ENCODE measurements around the gene CD226. TPM values are rescaled to one million over a fixed set of nuclear protein-coding genes. Genes with fewer than 3 reads are reported as not detected.
"Not testable (repeated sequence)": the region's sequence is repeated elsewhere in the genome, so short reads cannot be mapped to it uniquely, and the experiment has no call there.

The CD226 gene
- total RNA-seq, 1 experiment from 2014 or later = not detected

DNA sequence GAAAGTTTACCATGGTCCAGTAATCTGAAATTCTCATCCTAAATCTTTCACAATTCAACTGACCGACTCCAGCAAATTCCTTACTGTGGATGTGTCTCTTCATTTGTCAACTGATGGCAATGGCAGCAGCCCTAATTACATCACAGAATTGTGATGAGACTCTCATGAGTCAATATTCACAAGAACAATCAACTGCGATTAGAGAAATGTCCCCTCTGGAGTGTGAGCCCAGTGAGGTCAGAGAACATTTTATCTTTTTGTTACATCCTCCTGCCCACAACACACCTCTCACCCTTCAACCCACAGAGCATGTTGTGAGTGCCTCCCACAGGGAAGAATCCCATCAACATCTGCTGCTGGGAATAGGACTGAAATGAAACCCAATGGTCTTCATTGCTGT is 73.6 kb downstream of the CD226 start:
- no peak for DNase-seq (ENCODE audit: low spot score)

DNA sequence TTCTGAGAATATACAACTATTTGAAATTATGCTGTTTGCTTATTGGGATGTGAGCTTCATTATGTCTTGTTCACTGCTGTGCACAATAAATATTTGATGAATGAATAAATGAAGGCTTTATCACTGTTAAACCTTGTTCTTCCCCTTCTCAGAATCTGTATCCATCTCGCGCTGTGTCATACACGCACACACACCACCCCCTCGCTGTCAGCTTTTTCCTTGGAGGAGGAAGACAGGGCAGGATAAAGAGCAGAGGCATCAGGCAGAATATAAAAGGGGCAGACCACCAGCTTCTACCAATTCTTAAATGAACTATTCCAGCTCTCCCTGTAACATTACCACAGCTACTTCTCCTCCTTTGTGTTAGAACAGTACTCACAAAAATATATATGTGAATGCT is 75.0 kb downstream of the CD226 start:
- no peak for DNase-seq (ENCODE audit: low spot score)

DNA sequence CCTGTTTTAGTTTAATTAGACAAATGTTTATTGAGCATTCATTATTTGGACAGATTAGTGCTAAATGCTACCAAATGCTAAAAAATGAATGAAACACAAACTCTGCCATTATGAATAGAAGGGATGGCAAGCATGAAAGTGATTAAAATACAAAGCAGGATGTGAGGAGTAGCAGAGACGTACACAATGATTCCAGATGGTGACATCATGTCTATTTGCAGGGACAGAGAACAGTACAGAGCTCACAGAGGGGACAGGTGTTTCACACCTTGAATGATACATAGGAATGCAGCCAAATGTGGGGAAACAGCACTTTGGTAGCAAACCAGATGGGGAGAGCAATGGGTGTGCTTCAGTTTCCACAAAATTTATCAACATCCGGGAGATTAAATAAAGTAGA is 76.3 kb downstream of the CD226 start:
- no peak for DNase-seq (ENCODE audit: low spot score)

DNA sequence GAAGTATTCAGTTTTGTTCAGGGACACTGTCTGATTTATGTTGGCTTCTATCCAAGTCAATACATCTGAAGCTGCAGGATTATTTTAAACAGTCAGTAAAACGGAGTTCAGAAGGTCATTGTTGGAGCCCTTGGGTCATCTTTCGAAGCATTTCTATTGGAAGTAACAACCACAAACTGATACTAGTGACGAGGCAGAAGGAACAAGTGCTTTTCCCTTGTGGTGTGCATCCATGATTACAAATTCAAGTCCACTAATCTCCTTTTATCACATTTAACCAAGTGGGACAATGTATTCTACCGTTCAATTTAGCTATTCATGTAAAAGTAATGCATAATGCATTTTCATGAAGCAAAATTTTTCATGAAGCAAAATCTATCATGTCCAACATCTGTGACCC is 76.9 kb downstream of the CD226 start:
- DNase-seq (ENCODE audit: low spot score) = no peak

DNA sequence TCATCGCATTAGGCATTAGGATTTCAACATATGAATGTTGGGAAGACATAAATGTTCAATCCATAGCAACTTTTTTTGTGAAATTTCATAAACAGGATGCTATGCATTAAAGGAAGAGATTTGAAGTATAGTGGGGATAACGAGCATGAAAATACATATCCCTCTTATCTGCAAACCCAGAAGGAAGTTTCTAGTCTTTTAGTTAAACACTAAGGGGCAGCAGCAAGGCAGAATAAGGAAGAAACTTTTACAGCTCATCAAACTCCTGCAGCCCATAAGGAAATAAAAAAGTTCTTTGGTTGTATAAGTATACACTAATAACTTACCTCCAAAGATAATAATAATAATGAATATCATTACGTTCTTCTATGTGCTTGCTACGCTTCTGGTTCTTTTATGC is 81.5 kb downstream of the CD226 start:
- DNase-seq (ENCODE audit: low spot score) = no peak

DNA sequence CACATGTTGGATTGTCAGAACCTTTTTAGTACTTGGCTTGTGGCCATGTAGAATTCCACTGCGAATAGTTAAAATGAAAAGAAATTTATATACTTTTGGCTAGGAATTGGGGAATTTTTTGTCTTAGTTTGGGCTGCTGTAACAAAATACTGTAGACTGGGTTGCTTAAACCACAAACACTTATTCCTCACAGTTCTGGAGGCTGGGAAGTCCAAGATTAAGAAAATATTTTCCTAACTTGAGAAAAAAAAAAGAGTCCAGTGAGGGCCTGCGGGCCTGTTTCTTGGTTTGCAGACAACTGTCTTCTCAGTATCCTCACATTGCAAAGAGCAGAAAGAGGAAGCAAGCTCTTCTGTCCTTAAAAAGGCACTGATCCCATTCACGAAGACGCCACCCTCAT is 81.9 kb downstream of the CD226 start:
- DNase-seq (ENCODE audit: low spot score) = no peak

DNA sequence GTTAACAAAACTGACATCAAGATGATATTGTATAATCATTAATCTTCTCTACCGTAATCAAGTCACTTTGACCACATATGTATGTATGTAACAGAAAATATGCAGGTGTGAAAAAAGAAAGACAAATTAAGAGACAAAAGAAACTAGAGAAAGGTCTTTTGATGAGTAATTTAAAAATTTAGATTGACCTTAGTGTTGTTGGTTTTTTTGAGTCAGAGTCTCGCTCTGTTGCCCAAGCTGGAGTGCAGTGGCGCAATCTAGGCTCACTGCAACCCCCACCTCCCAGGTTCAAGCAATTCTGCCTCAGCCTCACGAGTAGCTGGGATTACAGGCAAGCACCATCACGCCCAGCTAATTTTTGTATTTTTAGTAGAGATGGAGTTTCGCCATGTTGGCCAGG is 82.9 kb downstream of the CD226 start:
- not testable (repeated sequence) for DNase-seq (ENCODE audit: low spot score)

DNA sequence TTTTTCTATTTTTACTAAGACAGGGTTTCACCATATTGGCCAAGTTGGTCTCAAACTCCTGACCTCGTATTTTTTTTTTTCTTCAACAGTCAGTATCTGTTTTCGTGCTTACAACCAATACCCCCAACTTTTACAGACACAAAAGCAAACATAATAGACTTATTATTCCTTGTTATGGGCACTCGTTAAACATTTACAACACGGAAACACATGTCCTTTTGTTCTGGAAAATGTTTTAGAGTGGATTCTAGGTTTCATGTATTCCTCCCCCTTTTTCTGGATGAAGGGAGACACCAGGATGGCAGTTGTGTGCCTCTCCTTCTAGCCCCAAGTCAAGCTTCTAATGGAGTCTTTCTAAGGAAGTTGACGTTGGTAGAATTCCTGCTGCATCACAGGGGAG is 88.8 kb downstream of the CD226 start:
- DNase-seq (ENCODE audit: low spot score) = no peak

DNA sequence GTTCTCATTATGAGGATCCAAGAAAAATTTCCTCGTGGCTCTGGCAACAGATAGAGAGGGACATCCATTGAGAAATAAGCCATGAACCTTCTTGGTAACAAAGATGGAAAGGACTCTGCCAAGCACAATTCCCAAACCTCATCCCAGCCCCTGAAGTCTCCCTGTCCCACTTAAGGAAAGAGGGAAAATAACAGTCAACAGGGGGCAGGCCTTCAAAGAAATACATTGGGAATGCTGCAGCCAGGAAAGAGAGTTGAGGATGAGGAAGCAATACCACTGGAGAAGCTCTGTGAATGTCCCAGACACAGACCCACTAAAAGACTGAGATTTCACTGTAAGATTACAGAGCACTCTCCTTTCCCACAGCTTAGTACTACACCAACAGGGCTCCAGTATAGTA is 93.2 kb downstream of the CD226 start:
- no peak for DNase-seq (ENCODE audit: low spot score)

DNA sequence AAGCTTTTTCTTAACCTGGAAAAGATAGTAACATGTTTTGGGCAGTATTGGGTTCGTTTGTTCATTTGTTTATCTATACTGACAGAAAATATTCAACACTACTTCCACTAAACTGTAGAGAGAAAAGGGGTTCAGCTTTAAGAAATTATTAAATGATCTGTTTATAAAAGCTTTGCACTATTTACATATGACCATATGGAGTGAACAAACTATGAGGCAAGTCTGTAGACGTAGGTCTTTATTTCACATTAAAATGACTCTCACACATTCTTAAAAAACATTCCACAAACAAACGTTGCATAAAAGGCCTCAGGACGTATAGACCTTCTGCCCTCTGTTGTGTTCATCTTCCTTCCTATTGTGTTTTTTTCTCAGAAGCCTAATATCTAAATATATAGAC is 94.6 kb downstream of the CD226 start:
- no peak for DNase-seq (ENCODE audit: low spot score)

DNA sequence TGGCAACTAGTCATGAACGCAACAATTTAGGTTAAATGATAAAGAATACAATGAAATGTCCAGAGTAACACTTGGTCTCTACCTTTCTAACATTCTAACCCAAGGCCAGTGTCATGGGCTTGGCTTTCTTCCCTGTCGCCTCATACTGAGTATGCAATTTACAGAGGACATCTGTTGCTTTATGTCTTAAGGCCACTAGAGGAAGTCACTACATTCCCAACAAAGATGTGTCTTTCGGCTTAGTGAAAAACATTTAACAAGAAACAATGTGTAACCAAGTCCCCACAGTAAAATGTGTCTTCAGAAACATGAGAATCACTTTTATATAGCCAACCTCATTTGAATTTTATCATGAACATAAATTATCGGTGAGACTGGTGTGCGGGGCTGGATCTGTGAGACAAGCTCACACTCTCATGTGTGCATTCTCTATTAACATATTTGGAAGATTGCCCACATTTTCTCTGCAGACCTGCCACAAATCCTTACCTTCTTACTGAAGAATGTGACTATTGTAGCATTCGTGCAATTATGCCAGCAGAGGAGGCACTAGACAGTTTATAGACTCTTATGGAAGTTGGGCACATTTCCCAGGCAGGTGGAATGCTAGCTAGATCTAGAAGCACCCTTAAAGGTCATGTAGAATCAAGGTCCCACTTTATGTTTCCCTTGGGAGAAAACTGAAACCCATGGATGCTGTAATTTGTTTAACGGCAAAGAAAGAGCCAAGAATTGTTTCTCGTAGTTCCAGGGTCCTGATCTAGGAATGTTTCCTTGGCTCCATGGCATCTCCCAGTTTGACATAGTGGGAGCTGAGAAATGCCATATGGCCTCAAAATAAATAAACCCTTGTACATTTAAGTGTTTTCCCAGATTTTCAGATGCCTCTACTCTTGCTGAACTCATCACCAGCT is 101.8 kb downstream of the CD226 start:
- peak; percentile 9 for DNase-seq (ENCODE audit: low spot score)

DNA sequence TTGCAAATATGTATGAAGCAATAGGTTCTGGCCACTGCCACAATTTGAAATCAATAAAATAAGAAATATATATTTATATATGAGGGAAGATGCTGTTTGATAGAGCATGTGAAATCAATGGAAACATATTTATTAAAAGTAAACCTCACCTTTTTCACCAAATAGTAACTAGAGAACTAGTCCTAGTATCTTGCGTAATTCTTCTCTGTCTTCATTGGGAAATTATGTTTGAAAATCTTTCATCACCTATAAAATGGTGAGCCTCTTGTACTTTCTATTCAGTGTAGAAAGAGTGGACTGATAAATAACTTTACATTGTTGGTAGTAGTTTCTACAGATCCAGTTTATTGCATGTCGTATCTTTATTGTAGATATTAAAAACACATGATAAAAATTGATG is 103.0 kb downstream of the CD226 start:
- DNase-seq (ENCODE audit: low spot score) = no peak

DNA sequence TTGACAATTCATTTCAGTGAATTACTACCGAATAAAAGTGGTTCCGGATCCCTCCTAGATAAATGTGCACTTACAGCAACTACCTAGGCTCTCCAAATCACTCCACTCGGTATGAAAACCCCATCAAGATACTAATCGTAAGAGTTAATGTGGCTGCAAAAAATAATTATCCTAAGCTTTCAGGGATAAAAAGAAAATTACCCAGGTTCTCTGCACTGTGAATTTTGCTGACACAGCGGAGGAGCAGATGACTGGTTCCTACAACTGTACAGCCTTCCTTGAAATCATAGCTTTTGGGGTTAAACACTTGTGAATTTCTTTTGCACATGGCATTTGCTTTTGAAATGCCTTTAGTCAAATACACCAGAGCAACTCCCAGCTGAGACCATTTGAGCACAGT is 104.7 kb downstream of the CD226 start:
- DNase-seq (ENCODE audit: low spot score) = no peak

DNA sequence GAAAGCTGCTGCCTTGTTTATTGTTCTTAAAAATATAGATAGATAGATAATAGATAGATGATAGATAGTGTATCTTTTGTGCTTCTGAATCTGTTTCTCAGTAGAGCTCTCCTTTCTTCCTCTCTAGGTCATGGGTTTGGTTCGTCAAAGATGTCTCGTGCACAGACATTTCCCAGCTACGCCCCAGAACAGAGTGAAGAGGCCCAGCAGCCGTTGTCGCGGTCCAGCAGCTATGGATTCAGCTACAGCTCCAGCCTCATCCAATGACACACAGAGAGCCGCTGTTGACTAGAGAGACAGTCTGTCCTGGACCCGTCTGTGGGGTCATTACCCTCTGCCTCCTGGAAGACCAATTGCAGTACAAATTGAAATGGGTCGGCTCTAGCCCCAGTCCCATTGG is 106.6 kb downstream of the CD226 start:
- no peak for DNase-seq (ENCODE audit: low spot score)

DNA sequence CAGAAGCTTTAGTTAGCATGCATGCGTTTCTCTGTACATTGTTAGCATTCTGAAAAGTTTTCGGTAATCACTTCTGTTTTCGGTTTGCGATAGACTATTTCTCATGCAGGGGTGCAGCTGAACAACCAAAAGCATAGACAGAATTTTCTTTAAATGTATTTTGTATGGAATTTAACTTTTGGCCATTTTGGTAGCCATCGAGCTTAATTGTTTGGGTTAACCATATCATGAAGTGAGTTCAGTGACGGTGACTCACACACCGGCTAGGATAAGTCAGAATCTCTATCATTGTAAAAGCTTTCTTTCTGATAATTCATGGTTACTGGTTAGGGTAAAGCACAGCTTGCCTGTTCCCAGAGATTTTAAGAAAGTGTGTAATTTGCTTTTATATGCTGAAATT is 107.2 kb downstream of the CD226 start:
- no peak for DNase-seq (ENCODE audit: low spot score)

DNA sequence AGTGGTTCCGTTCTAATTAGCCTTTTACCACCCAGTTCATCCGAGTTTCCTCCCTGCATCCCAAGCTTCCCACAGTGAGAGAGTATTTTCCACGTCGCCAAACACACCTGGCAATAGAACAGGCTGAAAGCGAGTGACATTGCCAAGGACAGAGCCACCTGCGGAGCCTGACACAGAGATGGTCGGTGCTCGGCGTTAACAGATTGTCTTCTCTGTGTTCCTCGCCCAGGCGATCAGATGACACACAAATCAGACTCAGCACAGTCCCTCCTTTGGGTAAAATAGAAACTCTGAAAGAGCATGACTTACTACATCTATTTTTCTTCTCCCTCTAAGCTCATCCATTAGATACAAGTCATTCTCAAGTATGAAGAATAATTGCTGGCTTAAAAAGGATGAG is 107.7 kb downstream of the CD226 start:
- no peak for DNase-seq (ENCODE audit: low spot score)

DNA sequence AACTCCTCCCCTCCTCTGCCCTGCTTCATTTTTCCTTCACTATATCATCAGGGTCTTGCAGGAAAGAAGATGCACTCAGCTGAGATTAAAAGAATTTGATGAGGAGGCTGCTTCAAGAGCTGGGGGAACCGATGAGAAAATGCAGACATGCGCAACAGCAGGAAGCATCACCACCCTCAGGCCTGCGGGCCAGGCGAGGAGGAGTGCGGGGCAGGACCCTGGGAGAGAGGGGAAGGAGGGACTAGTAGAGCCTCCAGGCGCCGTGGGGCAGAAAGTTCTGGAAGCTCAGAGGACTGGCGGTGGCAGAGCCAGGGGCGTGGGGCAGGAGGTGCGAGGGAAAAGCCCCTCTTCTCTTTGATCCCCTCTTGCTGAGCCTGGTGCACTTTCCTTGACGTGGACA is 108.2 kb downstream of the CD226 start:
- no peak for DNase-seq (ENCODE audit: low spot score)

DNA sequence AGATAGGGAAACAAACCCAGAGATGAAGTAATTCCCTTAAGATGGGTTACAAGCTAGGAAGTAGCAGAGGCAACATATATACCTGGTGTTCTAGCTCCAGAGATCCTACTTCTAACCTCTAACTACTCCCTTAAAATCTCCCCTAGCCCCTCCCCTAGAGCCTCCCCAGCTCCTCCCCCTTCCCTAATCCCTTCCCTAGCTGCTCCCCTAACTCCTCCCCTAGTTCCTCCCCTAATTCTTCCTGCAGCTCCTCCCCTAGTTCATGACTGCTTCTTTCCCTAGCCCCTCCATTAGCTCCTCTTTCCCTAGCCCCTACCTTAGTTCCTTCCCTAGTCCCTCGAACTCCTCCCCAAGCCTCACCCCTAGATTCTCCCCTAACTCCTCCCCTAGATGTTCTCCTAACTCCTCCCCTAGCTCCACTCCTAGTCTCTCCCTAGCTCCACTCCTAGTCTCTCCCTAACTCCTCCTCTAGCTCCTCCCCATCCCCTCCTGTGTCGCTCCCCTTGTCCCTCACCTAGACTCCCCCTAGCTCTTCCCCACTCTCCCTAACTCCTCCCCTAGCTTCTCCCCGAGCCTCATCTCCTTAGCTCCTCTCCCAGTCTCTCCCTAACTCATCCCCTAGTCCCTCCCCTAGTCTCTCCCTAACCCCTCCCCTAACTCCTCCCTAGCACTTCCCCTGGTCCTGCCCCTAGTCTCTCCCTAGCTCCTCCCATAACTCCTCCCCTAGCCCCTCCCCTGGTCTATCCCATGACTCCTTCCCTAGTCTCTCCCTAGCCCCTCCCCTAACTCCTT is 108.9 kb downstream of the CD226 start:
- DNase-seq (ENCODE audit: low spot score) = peak; percentile 74

DNA sequence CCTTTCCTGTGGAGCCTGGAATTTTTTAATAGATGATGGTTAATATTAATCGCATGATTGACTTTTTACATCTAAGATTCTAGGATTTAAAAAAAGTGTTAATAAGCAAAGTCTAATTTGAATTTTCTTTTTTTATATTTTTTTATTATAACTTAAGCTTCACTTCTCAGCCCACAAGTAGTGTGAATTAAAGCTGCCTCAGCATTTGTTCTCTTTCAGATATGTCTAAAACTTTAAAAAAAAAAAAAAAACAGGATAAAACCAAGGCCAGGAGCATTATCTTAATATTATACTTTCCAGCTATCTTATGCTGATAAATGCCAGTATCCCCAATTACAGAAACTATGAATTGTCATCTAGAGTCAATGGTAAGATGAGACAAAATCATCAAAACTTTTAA is 109.7 kb downstream of the CD226 start:
- DNase-seq (ENCODE audit: low spot score) = no peak

DNA sequence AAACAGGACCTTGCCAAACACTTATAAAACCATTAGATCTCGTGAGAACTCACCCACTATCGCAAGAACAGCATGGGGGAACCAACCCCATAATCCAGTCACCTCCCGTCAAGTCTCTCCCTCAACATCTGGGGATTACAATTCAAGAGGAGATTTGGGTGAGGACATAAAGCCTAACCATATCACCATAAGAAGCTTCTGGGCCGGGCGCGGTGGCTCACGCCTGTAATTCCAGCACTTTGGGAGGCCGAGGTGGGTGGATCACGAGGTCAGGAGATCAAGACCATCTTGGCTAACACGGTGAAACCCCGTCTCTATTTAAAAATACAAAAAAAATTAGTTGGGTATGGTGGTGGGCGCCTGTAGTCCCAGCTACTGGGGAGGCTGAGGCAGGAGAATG is 112.7 kb downstream of the CD226 start:
- not testable (repeated sequence) for DNase-seq (ENCODE audit: low spot score)

DNA sequence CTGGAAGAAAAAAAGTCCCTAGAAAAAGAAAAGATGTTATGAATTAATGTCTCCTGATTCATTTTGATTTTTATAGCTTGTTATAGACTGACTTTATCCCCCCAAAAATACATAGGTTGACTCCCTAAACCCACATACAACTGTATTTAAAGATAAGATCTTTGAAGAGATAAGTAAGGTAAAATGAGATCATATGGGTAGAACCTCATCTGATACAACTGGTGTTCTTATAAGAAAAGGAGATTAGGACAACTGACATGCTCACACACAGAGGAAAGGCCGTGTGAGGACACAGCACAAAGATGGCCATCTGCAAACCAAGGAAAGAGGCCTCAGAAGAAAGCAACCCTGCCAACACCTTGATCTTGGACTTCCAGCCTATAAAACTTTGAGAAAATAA is 117.5 kb downstream of the CD226 start:
- no peak for DNase-seq (ENCODE audit: low spot score)

DNA sequence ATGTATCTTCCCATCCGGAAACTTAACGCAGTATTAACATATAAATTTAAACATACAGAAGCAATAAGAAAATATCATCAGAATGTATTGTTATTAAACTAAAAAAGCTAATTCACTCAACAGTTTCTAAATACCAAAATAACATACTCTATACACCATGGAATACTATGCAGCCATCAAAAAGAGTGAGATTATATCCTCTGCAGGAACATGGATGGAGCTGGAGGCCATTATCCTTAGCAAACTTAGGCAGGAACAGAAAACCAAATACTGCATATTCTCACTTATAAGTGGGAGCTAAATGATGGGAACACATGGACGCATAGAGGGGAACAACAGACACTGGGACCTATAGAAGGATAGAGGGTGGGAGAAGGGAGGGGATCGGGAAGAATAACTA is 127.1 kb downstream of the CD226 start:
- DNase-seq (ENCODE audit: low spot score) = no peak

DNA sequence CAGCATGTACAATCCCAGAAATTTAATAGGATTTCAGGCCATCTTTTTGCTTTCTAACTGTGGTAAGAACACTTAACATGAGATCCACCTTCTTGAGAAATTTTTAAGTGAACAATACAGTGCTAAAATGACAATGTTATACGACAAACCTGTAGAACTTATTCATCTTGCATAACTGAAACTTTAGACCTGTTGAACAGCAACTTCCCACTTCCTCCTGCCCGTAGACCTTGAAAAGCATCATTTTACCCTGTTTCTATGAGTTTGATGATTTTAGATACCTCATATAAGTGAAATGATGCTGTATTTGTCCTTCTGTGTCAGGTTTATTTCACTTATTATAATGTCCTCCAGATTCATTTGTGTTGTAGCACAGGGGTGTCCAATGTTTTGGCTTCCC is 128.2 kb downstream of the CD226 start:
- no peak for DNase-seq (ENCODE audit: low spot score)

Measured in HT-29 (cell line).